Skin epidermis (tissue), 12 donors: Measurements from ENCODE around the gene CCDC142.

Source experiments
- H3K27ac ChIP-seq, 21 experiments: fragments of 200-600 bp; sonication (generic) in 11 of 21; one replicate each; pipeline ENCODE4 v1.5.0; 2020; ENCODE audit warnings: mild to moderate bottlenecking in 3 of 21, inconsistent platforms in 2 of 21, moderate library complexity in 2 of 21
- H3K4me3 ChIP-seq, 7 experiments: fragments of 200-600 bp; sonication (generic) in 2 of 7; one replicate each; pipeline ENCODE4 v1.5.0; 2020; ENCODE audit warnings: inconsistent platforms in 2 of 7, mild to moderate bottlenecking in 2 of 7, moderate library complexity in 1 of 7

Gene CCDC142

DNA sequence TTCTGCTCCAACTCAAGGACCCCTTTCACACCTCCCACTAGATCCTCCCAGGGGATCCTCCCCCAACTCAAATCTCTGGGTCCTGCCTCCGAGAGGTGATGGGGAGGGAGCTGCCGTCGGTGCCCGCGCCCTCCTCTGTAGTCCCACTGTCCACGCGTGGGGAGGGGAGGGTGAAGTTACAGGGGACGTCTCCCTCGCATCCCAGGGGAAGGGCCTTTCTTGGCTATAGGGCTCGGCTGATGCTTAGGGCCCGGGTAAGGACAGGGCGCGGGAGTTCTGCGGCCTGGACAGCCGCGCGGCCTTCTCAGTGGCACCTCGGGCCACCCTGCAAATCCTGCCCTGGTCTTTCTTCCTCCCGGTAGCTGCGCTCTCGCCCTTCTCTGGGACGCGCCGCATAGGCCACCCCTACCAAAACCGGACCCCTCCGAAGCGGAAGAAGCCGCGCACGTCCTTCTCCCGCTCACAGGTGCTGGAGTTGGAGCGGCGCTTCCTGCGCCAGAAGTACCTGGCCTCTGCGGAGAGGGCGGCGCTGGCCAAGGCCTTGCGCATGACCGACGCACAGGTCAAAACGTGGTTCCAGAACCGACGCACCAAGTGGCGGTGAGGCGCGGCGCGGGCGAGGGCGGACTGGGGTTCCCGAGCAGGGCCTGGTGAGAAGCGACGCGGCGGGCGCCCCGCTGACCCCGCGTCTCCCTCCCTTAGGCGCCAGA is 32.6 kb upstream of the CCDC142 start:
- Histone ChIP-seq H3K4me3 (peak overlapping the region; percentile 3 to 31 (median 23)), H3K27ac (no peak overlapping the region)

DNA sequence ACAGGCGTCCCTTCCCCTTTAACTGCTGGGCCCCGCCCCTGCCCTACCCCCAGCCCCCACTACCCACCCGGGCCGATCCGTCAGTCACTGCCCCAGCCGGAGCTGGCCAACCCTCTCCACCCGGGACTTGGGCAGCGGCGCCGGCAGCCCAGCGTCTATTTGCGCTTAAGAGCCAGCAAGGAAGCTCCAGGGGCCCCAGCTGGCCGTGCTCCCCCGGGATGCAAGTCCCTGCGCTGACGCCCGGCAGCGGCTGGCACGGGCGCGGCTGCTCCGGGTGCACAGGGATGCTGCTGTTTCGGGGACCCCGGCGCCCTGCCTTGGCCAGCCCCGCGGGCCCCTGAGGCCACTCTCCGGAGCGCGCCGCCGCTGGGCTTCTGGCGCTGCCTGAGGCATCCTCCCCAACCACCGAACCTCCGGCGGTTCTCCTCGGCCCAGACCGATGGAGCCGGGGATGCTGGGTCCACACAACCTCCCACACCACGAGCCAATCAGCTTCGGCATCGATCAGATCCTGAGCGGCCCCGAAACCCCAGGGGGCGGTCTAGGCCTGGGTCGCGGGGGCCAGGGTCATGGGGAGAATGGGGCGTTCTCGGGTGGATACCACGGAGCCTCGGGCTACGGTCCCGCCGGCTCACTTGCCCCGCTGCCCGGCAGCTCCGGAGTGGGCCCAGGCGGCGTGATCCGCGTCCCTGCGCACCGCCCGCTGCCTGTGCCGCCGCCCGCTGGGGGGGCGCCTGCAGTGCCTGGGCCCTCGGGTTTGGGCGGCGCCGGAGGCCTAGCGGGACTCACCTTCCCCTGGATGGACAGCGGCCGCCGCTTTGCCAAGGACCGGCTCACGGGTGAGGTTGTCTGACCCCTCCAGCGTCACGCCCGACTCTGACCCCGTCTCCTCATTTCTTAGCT is 31.8 kb upstream of the CCDC142 start, which contains the start of gene TLX2:
Gene TLX2 (plus strand): TSS at position 83 of the 903 bp plus-strand sequence. CDS start 357 bp downstream, at position 440.
- peak within 1 kb of the TSS in 3 of 7 experiments; percentile 4 to 5 (median 4) for H3K4me3 ChIP-seq

DNA sequence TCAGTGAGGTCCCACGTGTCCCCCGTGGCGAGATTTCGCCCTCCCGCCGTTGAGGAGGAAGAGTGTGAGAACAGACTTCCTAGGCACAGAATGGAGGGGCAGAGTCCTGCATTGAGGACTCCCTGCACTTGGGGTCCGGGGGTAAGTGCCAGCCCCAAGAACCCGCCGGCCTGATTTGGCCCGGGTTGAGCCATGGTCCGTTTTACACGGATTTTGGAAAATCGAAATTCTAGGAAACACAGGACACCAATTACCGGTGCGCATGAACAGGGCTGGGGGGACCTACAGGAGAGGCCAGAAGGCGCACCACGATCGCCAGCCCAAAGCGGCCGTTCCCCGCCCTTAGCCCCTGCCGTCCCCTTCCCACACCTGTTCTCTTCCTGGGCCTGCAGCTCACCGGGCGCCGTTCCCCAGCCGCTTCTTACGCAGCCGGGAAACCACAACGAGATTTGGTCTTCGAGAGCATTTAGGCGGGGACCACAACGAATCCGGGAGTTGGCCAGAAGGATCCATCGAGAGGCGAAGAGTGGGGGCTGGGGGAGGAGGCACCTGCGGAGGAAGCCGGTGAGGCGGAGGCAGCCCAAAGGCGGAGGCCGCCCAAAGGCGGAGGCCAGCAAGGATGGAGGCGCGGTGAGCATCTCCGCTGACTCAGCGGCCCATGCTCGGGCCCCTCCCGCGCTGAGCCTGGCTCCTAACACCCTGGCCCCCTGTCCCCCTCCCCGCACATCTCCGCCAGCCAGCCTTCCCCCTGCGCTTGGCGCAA is 31.0 kb upstream of the CCDC142 start:
- Histone ChIP-seq H3K4me3 (peak overlapping the region in 2 of 7 experiments; percentile 4 to 5), H3K27ac (no peak overlapping the region)

More for the DNA sequence above, 31.8 kb upstream of the CCDC142 start, which contains the start of gene TLX2:
- H3K27ac ChIP-seq: no peak within 1 kb of the TSS

GRCh38 chr2:74512744-74513604 is 30.2 kb upstream of the CCDC142 start:
- Histone ChIP-seq H3K4me3 (no peak overlapping the region), H3K27ac (no peak overlapping the region)

GRCh38 chr2:74511104-74511989 is 28.5 kb upstream of the CCDC142 start:
- no peak overlapping the region for H3K27ac ChIP-seq
- H3K4me3 ChIP-seq: no peak overlapping the region

GRCh38 chr2:74510272-74510671 is 27.5 kb upstream of the CCDC142 start:
- Histone ChIP-seq H3K4me3 (no peak overlapping the region), H3K27ac (no peak overlapping the region)

- H3K27ac ChIP-seq: peak overlapping the region in 20 of 21 experiments; percentile 89 to 100 (median 98)
- H3K4me3 ChIP-seq: peak overlapping the region; percentile 58 to 90 (median 67)
Measured at GRCh38 chr2:74507926-74508520, 25.2 kb upstream of the CCDC142 start.

DNA sequence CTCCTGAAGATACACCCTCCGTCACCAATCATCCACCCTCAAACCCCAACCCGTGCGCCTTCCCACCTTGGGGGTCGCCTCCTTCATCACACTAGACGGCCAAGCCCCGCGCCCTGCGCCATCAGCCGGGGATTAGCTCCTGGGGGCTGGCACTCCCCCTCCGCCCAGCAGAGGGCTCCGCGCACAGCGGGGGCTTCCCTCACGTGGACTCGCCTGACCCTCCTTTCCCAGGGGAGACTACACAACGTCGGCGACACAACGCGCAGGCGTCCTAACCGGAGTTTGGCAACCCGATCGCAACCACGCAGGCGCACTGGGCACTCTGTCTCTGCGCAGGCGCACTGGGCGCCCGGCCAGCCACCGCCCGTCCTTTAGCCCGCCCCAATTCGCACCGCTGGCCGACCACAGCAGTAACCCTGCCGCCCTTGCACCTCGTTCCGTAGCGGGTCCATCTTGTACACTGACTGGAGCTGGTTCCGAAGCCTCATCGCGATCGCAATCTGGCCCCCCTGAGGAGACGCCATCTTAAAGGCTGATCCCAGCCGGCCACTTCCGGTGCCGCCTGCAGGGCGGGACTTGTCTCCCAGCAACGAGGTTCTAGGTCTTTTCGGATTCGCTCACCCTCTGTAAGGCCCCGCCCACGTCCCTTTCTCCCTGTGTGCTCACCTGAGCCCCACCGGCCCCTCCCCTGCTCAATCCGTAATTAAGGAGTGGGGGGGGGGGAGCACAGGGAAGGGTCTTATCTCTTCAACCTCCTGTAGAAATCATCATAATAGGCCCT is 24.5 kb upstream of the CCDC142 start, which contains the start of gene PCGF1:
Gene PCGF1 (minus strand): TSS at position 551 of the 781 bp plus-strand sequence. CDS start 27 bp downstream, at position 524.
- Histone ChIP-seq H3K27ac (peak within 1 kb of the TSS; percentile 72 to 100 (median 98)), H3K4me3 (peak within 1 kb of the TSS; percentile 58 to 90 (median 67))

- Histone ChIP-seq H3K27ac (peak overlapping the region in 2 of 21 experiments; percentile 5 to 98), H3K4me3 (peak overlapping the region in 2 of 7 experiments; percentile 58 to 70)
Measured at GRCh38 chr2:74505448-74506246, 22.8 kb upstream of the CCDC142 start.

- H3K27ac ChIP-seq: no peak overlapping the region
- H3K4me3 ChIP-seq: no peak overlapping the region
Measured at GRCh38 chr2:74504591-74504990, 21.8 kb upstream of the CCDC142 start.

GRCh38 chr2:74503506-74504475 is 21.0 kb upstream of the CCDC142 start:
- Histone ChIP-seq H3K4me3 (peak overlapping the region; percentile 35 to 58 (median 52)), H3K27ac (peak overlapping the region in 20 of 21 experiments; percentile 8 to 92 (median 78))

DNA sequence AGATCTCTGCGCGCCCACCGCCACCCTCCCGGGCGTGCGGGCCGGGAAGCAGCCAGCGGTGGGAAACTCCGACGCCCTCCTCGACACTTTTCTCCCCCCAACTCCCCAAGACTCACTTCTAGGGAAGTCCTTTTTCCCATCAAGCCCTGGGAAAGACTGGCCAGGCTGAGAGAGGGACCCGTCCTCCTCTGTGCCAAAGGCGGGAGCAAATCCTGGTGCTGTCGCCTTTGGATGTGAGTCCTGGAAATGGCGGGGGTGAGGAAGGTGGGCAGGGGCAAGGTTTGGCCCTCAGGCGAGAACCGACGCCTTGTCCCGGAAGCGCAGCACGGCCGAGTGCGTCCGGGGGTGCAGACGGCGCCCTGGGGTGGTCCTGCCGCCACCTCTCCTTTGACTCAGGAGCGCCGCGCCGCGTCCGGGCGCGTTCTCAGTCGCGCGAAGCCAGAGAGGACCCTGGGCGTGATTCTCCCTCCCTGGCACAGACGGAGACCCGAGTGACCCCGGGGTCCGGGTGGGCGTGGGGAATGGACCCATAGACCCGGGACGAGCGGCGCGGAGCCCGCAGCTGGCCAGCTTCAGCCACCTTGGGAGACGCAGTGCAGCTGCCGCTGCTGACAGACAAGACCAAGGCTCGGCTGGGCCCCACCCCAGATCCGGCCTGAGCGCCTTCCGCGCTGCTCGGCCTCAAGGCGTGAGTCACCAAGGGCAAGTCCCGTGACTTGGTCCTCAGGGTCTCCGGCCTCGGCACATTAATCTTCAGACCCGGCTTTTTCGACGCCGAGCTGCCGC is 20.1 kb upstream of the CCDC142 start:
- peak overlapping the region in 20 of 21 experiments; percentile 8 to 92 (median 78) for H3K27ac ChIP-seq

DNA sequence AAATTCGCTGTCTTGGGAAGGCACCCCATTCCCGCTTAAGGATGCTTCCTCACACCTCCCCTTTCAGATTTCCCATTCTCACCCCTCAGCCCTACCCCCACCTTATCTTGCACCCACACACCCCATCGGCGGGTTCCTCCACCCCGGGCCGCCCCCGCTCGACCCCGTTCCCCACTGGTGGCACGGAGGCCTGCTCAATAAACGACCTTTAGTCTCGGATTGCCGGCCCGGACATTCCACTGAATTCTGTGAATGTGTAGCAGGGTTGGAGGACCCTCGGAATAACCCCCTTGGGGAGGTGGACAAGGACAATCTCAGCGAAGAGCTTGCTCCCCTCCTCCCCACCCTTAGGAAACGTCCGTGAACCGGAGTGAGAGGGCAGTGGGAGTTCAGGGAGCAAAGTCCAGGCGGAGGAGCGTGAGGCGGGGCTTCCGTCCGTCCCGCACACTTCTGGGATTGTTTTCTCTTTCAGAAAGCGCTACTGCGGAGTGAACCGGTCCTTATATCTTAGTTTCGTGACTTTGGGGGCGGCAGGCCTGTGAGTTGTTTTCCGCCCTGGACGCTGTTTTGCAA is 19.4 kb upstream of the CCDC142 start:
- H3K27ac ChIP-seq: peak overlapping the region in 19 of 21 experiments; percentile 8 to 92 (median 78)
- H3K4me3 ChIP-seq: peak overlapping the region; percentile 35 to 58 (median 52)

More for the DNA sequence above, 20.1 kb upstream of the CCDC142 start:
- H3K4me3 ChIP-seq: peak overlapping the region; percentile 35 to 58 (median 52)
